Activated T-cell treated with anti-CD3 and anti-CD28 coated beads, Interleukin-2, amount 50 U/mL, for 48 hours (primary cell): ENCODE data around the gene AMBRA1.
"Not testable (repeated sequence)": the region's sequence is repeated elsewhere in the genome, so short reads cannot be mapped to it uniquely, and the experiment has no call there.

Experiments
- DNase-seq, 2 experiments: peaks; one replicate each; pipeline ENCODE4 v3.0.0-alpha.2; 2020

The AMBRA1 gene

DNA sequence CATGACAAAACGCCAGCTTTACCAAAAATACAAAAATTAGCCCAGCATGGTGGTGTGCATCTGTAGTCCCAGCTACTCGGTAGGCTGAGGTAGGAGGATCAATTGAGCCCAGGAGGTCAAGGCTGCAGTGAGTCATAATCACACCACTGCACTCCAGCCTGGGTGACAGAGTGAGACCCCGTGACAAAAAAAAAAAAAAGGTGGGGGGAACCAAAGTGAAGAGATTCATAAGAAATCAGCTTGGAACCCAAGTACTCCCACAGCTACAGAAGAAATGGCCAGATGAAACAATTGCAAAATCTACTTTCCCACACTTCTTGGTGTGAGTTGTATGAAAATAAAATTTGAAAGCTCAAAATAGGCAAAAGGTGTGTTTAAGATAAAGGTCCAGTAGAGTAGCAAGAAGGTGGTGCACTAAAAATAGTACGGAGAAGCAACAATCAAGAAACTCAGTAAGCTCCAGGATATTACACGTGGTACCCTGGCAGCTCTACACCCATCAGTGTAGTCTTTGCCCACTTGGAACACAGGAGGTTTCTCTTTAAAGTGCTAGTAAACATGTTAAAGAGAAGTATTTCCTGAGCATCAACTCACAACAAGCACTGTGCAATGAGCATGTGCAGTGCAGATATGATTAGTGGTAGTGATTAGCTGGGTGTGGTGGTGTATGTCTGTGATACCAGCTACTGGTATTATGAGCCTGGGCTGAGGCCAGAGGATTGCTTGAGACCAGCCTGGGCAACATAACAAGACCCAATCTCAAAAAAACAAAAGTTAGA lies 17.9 kb upstream of the AMBRA1 start:
- no peak for DNase-seq

DNA sequence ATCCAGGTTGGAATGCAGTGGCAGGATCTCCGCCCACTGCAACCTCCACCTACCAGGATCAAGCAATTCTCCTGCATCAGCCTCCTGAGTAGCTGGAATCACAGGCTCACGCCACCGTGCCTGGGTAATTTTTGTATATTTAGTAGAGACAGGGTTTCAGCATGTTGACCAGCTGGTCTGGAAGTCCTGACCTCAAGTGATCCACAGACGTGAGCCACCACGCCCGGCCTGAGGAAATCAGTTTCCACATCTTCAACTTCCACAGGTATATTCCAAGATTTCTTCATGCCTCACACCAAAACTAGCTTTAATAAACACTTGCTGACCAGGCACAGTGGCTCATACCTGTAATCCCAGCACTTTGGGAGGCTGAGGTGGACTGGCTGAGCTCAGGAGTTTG lies 15.6 kb upstream of the AMBRA1 start:
- no peak for DNase-seq

DNA sequence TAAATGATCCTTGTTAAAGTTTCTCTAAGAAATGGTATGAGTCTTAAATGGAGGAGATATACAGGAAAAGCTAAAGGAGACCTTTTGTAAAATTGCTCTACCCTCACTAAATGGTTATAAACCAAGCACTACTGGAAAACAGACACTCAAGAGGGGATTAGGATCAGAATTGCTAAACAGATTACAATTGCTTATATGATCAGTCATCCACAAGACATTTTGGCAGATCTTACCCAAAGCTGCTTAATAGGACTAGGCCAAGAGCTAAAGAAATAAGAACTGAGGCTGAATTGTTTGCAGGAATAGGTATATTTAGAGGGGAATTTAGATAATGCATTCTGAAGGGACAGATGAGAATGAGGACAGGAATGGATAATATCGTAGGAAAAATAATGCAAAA lies 13.7 kb upstream of the AMBRA1 start:
- DNase-seq, result no peak

DNA sequence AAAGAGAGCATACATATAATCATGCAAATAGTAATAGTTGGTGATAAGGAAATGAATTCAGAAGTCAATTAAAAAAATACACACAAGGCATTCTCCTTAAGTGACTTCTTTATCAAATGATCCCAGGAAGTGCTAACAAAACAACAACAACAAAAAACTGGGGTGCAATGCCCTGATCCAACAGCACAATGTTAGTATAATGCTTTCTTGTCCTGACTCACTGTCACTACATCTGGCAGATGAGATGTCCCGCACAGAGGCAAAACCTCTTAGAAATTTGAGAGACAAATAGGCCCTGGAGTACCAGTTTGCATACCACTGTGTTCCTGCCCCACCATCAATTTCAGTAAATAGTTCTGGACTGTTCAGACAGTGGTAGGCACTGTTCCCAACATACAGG lies 11.0 kb upstream of the AMBRA1 start:
- DNase-seq, result no peak

DNA sequence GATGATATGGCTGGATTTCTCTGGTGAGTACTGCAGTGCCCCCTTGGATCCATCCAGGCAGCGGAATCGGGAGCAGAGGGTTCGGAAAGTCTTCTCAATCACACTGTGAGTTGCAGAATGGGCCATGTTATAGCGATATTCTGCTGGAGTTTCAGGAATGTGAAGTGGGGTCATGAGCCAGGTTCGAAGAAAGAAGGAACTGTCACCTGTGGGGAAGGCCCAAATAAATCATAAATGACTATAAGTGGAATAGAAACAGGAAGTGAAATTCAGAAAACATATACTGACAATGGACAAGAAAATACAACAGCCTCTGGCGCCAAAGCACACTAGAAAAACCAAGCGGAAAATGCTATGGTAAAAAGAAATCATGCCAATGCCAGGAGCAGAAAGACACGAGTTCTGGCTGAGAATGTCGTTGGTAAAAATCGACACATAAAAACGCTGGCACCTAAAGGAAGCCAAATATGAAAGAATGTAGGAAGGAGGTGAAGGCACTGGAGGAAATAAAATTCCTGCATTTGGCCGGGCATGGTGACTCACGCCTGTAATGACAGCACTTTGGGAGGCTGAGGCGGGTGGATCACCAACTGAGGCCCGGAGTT lies 10.0 kb upstream of the AMBRA1 start:
- DNase-seq, result no peak

DNA sequence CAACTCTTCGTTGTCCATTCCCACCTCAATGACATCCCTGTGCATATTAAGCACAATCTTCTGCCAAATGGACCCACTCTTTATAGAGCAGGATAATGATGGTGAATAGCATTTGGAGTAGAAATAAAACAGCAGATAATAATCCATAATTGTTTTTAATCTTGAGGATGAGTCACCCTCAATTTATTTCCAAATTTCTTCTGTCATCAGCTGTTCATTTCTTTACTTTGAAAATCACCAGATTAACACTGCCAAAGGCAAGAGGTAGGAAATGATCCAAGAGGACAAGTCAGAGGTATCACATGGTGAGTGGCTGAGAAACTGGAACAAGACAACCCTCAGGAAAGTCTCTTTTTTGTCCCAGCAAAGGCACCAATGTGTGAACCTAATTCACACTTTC lies 7.3 kb upstream of the AMBRA1 start:
- DNase-seq, result no peak

DNA sequence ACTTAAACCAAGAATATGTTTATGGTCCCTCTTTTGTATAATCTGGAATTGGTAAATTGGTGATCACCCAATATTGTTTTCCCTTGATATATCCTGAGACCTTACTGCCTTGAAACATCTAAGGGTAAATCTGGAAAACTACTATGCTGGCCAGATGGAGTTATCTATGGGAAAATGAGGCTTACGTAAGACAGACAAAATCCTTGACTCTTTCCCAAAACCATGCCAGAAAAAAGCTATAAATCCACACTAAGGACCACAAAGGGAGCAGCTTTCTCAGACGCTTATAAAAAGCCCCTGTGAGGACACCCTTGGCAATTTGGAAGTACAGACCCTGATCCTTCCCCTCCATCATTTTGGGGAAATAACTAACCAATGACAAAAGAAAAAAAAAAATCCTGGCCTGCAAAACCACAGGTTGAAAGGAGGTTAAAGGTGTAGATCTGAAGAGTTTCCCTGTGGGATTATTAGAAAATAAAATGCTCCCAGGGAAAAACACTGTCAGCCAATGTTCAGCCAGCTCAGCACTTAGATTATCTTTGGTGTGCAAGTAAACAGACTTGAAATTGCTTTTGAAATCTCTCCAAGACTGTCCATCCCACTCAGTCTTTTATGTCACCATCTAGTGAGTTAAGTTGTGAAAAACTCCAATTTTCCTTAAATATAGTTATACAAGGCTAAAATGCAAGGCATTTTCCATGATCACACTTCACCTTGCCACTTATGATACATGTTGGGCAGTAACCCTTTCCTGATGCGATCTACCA lies 6.6 kb upstream of the AMBRA1 start:
- no peak for DNase-seq

GRCh38 chr11:46599340-46600193 lies 5.7 kb upstream of the AMBRA1 start:
- DNase-seq, result no peak

DNA sequence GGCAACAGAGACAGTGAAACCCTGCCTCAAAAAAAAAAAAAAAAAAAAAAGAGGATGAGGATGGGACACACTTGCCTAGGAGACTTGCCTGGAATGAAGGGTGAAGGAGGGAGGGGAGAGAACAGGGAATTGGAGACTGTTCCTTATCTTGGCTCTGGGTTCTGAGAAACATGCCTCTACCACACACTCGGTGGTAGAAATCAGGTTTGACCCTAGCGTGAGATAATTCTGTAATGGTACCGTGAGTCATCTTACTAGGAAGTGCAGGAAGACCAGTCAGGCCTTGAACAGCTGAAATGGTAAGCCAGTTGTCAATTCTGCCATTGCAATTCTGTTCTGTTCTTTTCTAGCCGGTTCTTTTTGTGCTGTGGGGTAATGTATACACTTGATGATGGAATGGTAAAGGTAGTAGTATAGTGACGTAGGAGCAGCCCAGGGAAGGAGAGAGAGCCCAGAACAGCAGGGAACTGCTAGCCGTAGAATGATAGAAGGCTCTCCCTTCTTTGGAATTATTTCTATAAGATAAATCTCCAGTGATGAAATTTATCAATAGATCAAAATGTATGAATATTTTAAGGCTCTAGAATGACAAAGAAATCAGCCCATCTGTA lies 3.9 kb upstream of the AMBRA1 start:
- no peak for DNase-seq

GRCh38 chr11:46597155-46597554 lies 3.3 kb upstream of the AMBRA1 start:
- DNase-seq, result no peak

- DNase-seq, result no peak
These were observed 962 bp upstream of the AMBRA1 start for GRCh38 chr11:46594785-46595184.

DNA sequence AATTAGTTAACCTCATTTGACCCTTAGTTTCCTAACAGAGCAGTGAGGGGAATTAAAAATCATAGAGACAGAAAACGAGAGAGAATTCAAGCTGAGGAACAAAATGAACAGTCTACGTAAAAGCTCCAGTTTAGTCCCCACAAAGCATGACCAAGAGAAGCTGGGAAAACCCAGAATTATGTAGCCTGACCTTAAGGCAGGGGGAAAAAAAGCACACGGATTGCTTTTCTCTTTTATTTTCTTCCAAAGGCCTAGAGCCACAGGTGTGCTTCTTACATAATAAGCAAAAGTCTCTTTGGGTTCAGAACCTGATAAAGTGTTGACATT lies 514 bp upstream of the AMBRA1 start:
- no peak for DNase-seq

DNA sequence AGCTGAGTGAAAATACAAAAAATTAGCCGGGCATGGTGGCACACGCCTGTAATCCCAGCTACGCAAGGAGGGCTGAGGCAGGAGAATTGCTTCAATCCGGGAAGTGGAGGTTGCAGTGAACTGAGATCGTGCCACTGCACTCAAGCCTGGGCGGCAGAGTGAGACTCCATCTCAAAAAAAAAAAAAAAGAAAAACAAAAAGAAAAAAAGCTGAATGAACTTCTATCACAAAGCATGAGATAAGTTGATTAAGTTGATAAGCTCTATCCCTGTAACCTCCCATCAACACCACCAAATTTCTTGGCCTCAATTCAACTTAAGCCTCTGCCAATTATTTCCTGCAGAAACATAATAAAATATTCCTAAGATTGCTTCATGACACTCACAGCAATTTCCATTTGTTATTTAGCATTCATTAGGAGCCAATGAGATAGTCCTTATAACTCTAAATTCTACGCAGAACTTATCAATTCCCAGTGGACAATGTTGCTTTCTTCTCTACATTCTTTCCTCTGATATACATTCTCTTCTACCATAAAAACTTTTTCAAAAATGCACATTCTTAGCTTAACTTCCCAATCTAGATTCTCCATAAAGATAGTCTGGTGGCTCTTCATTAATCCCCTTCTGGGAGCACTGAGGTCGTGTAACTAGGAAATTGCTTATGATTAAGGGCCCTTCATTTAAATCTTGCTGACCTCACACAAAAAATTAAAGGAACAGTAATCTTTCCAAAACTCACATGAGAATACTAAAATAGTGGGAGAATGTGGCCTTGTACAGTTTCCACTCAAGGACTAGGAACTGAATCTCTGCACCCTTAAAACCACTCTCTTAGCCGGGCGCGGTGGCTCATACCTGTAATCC lies 2.9 kb downstream of the AMBRA1 start:
- no peak for DNase-seq

DNA sequence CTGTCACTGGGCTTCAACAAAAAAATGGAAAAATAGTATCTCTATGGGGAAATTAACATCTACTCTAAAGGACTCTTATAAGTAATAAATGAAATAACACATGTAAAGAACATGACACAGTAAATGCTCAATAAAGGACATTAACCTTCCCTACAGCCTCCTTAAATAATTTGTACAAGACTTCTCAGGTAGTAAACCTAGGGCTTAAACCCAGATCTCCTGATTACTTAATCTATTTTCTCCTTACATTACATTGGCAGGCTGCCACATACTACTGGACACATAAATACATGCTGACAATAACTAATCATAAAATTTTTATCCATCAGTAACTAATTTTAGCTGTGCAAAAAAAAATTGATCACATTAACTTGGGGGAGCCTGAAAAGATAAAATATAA lies 4.9 kb downstream of the AMBRA1 start:
- no peak for DNase-seq

GRCh38 chr11:46588131-46588530 lies 5.7 kb downstream of the AMBRA1 start:
- no peak for DNase-seq

- DNase-seq, result not testable (repeated sequence)
These were observed 10.3 kb downstream of the AMBRA1 start for GRCh38 chr11:46583513-46583912.

DNA sequence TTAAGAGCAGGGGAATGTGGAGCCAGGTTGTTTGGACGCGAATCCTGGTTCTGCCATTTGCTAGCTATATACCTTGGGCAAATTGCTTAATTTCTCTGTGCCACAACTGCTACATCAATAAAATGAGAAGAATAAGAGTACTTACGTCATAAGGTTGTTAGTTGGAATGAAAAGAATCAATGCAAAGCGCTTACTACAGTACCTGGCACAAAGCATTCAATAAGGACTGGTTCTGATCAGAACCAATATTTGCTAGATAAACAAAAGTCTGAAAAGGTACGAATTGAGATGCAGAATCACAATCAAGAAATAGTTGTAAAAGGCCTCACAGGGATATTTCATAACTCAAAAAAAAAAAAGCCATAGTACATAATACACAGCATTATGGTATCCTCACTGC lies 11.2 kb downstream of the AMBRA1 start:
- DNase-seq, result no peak

DNA sequence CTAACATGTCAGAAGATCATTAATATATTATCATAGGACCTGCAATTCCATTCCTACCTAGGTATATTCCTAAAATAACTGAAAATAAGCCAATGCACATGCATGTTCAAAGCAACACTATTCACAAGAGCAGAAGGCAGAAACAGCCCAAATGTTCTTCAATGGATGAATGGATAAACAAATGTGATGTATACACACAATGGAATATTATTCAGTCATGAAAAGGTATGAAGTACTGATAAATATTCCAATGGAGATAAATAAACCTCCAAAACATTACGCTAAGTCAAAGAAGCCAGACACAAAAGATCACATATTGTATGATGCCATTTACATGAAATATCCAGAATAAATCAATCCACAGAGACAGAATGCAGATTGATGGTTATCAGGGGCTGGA lies 16.8 kb downstream of the AMBRA1 start:
- no peak for DNase-seq

GRCh38 chr11:46574656-46575055 lies 19.2 kb downstream of the AMBRA1 start:
- no peak for DNase-seq

DNA sequence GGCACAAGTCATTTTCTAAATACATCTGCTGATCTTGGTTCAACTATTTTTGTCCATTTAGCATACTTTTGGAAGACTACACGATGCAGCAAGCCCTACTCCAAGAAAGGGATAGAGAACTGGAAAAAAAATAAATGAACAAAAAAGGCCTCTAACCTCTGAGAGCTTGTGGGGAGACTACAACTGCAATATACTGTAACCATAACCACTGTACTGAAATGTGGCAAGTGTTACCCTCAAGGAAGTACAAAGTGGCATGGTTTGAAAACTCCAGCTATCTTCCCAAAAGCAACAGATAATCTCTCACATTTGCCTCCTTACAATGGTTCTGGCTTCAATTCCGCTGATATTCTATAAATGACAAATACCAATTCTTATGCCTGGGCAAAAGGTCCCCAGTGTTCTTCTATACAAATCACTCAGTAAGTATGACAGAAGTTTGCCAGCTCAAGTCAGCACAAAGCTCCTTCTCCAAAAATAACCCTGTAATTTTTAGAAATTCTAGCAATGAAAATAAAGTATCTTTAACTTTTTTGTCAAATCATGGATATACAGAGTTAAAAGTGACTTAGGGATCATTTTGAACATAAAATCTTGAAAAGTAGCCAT lies 22.9 kb downstream of the AMBRA1 start:
- DNase-seq, result no peak

DNA sequence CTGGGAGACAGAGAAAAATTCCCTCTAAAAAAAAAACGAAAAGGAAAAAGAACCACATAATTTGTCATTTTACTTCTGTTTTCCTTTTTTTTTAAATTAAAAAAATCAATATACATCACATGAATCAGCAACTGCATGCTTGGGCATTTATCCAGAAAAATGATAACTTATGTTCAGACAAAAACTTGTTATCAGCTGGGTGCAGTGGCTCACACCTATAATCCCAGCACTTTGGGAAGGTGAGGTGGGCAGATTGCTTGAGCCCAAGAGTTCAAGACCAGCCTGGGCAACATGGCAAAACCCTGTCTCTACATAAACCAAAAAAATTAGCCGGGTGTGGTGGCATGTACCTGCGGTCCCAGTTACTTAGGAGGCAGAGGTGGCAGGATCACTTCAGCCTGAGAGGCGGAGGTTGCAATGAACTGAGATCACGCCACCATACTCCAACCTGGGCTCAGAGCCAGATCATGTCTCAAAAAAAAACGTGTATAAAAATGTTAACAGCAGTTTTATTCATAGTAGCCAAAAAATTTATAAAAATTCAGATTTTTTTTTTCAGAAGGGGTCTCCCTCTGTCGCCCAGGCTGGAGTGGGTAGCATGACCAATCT lies 28.5 kb downstream of the AMBRA1 start:
- DNase-seq, result no peak
